GM21825 (cell line): Measurements from ENCODE around the gene STK32A.

Source experiments
- ATAC-seq: cut with Tn5 transposase; IDR thresholded peaks from one replicate; pipeline ENCODE4 v1.9.1; 2021; ENCODE audit warnings: mild to moderate bottlenecking, moderate library complexity; ENCODE audit not compliant: unreplicated experiment

STK32A gene

DNA sequence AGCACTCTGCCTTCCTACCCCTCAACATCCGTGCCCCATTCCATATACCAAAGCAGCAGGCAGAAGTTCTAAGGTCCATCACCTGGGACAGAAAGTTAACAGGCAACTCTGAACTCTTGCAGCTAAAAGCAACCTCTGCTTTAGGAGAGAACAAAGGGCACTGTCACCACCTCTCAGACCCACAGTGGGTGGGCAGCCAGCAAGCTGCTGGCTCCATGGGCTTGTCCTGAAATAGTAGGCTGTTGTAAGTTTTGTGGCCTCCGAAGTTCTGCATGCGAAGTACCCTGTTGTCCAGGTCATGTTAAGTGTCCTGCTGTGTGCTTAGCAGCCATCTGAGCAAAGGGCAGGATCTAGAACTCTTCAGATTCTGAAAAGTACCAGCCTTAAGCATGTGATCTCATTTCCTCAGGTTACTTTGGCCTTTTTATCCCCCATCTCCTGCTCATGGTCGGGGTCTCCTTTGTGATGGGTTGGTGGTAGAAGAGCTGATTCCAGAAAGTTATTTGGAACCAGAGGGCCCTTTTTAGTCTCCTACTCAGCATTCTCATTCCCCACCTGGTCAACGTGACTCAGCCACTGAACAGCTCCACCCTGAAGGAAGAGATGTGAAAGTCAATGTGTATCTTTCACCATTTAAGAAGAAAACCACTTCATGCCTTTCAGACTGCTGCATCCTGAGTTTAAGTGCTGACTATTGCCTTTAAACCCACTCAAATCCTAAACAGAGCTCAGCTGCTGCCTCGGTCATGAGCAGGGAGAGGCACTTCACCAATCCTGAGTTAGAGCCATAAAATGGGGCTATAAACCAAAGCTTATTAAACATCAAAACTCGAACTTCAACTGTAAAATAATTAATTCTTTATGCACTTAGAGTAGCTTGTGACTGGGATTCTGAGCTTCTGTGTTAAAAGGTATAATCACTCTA lies 153.6 kb downstream of the STK32A start:
- ATAC-seq, result no peak

DNA sequence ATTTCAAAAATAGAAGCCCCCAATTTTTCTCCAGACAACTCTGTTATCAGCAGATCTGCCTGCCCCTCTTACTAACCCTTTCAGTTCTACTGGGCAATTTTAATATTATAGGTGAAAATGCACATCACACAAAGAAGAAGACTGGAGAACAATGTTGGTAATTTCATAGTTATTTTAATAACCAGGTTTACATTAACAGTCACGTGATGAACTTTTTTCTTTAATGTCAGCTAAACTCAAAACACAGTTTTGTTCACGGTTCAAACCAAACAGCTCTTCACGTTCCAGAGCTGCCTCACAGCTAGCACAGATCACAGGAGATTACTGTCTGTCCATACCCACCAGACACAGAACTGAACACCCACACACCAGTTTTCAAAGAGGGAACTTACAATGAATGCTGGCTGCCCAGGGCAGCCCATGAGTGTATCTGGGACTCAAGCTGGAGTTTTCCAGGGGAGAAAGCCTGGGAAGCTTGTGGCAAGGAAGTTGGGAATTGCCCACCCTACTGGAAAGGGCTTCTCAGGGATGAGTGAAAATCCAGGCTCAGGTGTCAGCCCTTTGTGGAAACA lies 155.9 kb downstream of the STK32A start:
- ATAC-seq, result no peak

GRCh38 chr5:147391781-147392180 lies 157.0 kb downstream of the STK32A start:
- ATAC-seq, result peak; percentile 91

DNA sequence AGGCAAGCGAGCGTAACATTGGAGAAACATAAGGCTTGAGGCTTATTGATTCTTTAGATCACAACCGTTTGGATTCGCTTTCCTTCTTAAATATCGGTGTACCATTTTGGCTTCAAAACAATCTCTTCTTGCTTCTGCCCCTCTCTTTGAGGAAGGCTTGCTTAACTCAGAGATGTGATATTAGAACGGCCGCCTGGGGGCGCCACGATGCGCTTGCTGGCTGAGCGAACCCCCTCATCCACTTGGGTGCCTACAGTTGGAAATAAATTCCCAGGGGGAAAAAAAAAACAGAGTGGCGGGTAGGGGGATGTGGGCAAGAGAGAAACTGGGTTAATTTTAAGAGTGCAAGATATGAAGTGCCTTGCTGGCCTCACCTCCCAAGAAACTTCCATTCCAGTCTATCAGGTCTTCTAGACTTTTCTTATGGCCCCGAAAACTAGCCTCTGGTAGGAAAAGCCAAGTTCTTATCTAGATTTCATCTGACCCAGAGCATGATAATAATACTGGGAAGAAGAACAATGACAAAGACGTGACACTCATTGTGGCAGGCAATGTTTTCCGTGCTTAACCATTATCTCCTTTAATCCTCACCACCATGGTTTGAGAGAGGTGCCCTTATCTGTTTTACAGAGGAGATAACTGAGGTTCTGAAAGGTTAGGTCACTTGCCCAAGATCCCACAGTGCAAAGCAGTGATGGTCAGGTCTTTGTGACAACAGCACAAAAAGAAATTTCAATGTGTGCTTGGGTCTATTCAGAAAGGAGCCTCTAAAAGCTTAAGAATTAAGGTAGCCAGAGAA lies 159.2 kb downstream of the STK32A start:
- ATAC-seq, result no peak

- ATAC-seq, result no peak
Measured at GRCh38 chr5:147396070-147396823, 161.4 kb downstream of the STK32A start.

- no peak for ATAC-seq
Measured at GRCh38 chr5:147397616-147398015, 162.8 kb downstream of the STK32A start.

DNA sequence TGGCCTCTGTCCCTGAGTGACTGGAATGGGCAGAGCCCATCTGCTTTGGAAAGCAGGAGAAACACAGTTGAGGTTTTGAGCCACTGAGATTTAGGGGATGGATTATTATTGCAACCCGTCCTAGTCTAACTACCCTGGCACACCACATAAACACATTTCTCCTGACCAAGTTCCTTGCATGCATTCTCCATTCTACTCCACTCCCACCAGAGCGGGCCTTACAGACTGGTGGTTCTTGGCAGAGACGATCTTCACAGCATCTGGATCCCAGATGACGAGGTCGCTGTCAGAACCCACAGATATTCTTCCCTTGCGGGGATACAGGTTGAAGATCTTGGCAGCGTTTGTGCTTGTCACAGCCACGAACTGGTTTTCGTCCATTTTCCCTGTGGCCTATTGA lies 164.0 kb downstream of the STK32A start:
- ATAC-seq, result no peak

DNA sequence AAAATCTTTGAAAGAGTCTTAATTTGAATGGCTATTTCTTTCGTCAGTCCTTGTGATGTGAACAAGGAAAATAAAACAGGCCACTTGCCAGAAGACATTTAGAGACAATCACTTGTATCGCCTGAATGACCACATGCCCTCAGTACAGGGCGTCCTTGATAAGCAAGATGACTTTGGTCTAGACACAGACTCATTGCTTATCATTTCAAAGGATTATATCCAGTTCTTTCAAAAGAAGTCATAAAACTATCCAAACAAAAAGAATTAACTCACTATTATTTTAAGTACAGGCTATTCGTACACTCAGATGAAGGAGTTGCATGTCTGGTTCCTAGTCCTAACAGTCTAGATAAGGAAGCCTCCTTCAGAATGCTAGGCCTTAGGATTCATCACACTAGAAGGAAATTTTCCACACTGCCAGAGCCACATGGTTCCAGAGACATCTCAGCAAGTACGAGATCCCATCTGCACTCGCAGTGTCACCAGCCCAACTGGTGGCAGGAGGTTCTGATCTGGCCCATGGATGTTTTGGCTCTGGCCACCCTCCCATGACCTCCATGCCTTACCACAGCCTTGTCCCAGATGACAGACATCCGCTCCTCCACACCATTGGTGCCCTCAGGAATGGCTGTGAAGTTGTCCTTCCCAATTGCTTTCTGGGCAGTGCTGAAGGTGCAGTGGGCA lies 165.4 kb downstream of the STK32A start:
- no peak for ATAC-seq

GRCh38 chr5:147400881-147401280 lies 166.1 kb downstream of the STK32A start:
- ATAC-seq, result no peak

DNA sequence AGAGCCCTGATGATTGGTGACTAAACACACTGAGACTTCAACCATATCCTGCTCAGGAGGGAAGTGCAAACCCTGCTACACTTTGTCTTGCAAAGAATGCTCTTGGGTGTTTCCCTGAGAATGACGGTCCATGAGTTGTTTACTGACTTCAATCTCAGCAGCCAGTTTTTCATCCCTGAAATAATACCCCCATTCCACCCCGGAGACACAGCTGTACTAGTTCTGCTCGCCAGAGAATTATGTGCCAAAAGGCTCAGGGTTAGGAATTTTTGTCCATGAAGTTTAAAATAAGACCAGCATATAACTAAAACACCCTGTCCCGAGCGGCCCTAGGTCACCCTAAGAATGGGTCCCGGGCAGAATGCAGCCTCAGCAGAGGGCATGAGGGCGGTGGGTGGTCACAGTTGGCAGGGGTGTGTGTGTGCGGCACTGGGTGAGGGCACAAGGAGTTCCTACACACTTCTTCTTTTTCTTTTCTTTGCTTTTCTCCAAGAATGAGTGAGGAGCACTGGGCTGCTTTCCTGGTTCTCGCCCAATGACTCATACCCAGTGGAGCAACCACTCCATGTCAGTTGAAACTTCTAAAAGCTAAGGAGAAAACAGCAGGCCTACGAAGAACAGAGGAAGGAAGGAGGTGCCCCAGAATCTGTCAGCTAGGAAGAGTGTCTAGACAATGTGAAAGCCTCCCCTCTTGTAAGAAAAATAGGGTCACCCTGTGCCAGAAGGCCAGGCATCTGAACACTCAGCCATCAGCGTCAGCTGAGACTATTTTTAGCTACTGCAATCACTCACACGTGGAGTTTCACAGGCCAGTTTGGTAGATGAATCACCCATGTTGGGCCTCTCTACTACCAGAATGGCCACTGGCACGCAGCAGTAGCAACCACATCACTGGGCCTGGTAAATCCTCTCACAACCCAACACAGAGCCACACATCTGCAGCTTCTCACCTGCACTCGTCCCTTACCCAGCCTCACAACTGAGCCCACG lies 169.1 kb downstream of the STK32A start:
- ATAC-seq, result peak; percentile 94

GRCh38 chr5:147404706-147405105 lies 169.9 kb downstream of the STK32A start:
- peak; percentile 29 for ATAC-seq

- ATAC-seq, result no peak
Measured at GRCh38 chr5:147406636-147407035, 171.8 kb downstream of the STK32A start.

DNA sequence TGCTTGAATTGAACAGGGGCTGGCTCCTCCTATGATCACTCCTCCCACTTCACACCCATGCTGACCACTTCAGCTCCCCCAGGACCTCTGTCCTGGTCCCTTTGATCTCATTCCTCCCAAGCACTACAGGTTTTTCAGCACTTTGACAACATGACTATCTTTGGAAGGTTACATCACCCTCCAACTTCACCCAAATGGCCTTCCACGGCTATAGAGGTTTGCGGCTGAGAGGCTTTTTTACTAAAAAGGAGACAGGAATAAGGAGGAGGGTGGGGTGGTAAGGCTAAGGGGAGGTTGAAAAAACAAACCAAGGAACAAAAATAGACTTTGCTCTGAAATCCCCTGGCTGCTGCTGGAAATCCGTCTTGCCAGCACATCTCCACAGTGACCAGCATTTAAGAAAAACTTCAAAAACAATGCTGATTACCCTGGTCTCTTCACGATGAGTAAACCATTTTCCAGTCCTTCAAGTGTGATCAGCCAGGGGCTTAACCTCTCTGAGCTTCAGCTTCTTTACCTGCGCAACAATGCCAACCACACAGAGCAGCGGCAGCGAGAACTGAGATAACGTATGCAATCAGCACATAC lies 172.4 kb downstream of the STK32A start:
- ATAC-seq, result no peak

DNA sequence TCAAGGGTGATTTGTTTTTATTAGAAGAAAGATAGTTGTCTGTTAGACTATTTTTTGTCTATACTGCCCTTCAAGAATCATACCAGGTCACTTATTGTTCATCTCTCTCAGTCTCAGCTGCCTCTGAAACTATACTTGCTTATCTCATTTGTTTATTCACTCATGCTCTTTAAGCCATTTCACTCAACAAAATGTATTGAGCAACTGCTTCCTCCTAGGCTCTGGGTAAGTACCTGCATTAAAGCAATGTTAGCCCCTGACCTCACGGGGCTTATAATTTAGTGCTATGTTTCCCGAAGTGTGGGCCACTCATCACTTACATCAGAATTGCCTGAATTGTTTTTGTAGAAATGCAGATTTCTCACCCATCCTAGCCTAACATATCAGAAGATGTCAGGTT lies 174.2 kb downstream of the STK32A start:
- no peak for ATAC-seq

DNA sequence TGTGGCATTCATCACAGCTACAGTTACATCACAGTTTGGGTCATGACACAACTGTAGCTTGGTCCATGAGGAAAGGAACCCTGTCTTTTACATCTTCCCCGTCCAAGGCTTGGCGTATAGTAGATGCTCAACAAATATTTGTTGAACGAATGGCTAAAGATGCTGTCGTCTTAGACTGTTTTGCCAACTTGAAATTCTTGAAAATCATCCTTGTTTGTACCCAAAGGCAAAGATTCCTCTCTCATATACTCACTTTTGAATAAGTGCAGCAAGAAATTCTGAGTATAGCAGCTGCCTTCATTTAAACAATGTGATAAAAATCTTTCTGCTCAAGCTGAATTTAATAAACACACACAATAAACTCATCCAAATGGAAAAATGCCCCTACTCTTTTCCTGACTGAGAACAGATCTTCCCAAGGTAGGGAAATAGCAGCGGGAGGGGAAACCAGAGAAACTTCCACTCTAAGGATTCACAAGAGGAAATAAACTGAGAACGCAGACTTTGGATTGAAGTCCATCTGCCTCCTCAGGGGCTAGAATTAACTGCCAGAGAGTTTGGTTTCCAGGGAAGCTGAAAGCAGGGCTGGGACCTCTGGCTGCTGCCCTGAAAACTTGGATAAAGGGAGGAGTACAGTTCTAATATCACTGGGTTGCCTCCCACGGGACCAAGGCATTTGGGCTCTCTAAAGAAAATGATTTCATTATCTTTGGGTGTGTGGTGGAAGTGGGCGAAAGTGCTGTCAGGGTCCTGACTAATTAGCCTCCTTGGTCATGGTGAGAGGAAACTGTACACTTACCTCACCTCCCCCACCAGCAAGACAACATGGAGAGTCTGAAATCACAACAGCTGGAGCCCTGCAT lies 175.9 kb downstream of the STK32A start:
- ATAC-seq, result no peak

DNA sequence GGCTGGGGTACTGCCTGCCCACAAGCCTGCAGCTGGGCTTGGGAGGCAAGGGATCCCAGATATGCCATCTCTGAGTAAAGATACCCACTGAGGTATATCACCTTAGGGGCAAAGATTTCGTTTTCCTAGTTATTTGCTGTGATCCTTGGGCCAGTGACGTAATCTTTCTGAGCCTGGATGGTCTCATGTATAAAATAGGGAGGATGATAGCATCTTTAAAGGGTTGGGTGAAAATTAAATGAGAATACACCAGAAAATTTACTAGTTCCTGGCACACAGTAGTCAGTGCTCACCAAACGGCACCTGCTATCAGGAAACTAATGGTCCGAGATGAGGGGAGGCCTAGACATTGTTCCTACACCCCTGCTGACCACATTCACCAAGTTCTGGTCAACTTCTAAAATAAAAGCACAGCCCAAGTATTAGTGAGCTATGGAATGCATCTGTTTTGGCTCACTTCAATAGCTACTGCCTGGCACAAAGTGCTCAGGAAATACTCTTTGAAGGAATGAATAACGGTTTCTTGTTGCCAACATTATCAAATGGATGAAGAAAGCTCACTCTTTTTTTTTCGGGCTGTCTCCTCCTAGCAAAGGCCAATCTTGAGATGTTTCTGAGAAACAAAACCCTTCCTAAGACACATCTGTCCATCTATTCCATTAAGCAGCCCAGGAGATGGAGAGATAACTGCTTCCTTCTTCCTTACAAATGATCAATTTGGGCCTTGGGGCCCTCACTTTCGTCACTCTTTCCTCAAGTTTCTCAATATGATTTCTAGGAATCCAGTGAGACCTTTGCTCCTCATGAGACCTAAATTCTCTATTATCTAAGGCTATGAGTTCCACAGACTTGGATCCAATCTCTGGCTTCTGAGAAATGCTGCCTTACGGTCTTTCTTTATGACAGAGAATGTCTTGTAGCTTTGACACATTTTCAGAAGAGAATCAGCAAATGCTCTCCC lies 176.8 kb downstream of the STK32A start:
- ATAC-seq, result no peak

- ATAC-seq, result no peak
Measured at GRCh38 chr5:147412561-147412960, 177.7 kb downstream of the STK32A start.
